ENCODE measurements around the gene ZIC4. TPM values are rescaled to one million over a fixed set of nuclear protein-coding genes. Genes with fewer than 3 reads are reported as not detected.

Gene ZIC4
- not detected for total RNA-seq

GRCh38 chr3:147406028-147406931, at the start of gene ZIC4:
TSS of gene ZIC4 (minus strand) at chr3:147406543. CDS start at chr3:147402797, 3,746 bp downstream.
- no peak for DNase-seq
- peaks cover 20% of the 10 kb centered on the region for H3K4me1 Mint-ChIP-seq (ENCODE audit: low read depth)
- no peak for ATAC-seq
- H3K4me3 Mint-ChIP-seq: no peak within 1 kb of the TSS
- H3K36me3 Mint-ChIP-seq (ENCODE audit: insufficient read depth): no peaks in the 10 kb centered on the region
- H3K9me3 Mint-ChIP-seq: peaks cover 20% of the 10 kb centered on the region
- H3K27me3 Mint-ChIP-seq (ENCODE audit: low read depth): peaks cover 85% of the 10 kb centered on the region

DNA sequence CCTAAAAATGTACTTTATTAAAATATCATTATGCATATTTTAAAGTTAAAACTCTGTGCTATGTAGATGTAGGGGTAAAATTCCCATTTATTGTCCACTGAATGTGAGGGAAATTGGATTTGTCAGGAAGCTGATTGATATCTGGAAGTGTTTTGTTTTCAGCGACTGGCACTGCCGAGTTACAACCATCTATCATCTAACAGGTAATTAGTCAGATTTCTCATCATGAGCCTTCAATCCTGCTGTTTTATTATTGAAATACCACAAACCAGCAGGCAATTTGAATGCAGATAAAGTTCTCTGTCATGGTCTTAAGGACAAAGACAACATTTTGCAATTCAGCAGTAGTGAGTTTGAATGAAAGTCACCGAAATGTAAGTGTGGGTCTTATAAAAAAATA, 43.3 kb upstream of the ZIC4 start:
- no peaks in the 10 kb centered on the region for H3K36me3 Mint-ChIP-seq (ENCODE audit: insufficient read depth)
- H3K4me1 Mint-ChIP-seq (ENCODE audit: low read depth): no peaks in the 10 kb centered on the region
- ATAC-seq (no peak), DNase-seq (no peak)
- no peaks in the 10 kb centered on the region for H3K9me3 Mint-ChIP-seq
- no peaks in the 10 kb centered on the region for H3K27me3 Mint-ChIP-seq (ENCODE audit: low read depth)
- no peak overlapping the region for H3K4me3 Mint-ChIP-seq

DNA sequence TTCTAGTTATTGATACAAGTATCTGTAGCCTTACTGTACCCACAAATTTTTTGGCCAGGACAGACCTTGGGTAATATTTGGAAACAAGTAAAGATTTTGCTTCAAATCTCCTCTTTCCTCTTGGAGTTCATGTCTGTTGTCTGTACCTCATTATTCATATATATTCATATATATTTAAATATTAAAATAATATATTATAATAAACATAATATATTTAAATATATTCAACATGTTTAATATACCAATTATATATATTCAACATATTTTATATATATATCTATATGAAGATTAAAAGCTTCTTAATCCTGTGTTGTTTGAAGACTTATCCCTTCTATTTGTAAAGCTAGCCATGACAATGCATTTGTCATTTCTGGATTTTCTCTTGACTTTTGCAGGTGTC, 40.9 kb upstream of the ZIC4 start:
- DNase-seq (no peak), ATAC-seq (no peak)
- Mint-ChIP-seq H3K36me3 (ENCODE audit: insufficient read depth) (no peaks in the 10 kb centered on the region), H3K4me3 (no peak overlapping the region), H3K4me1 (ENCODE audit: low read depth) (no peaks in the 10 kb centered on the region), H3K9me3 (peaks cover 3% of the 10 kb centered on the region), H3K27me3 (ENCODE audit: low read depth) (no peaks in the 10 kb centered on the region)

DNA sequence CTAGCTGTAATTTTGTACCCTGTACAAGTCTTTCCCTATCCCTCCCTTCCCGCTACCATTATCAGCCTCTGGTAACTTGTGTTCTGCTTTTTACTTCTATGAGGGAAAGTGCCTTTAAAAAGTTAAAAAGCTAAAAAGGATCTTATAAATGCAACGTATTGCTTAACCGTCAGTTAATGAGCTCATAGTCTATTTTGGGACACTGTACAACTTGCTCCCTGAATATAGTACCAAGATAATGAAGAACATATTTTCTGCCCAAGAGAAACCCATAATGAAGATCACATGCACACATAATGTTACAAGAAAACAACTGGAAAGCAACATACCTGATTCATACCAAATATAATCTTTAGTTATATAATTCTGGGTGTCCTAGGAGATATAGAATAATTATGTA, 25.4 kb upstream of the ZIC4 start:
- H3K4me1 Mint-ChIP-seq (ENCODE audit: low read depth): no peaks in the 10 kb centered on the region
- H3K36me3 Mint-ChIP-seq (ENCODE audit: insufficient read depth): no peaks in the 10 kb centered on the region
- peaks cover 3% of the 10 kb centered on the region for H3K9me3 Mint-ChIP-seq
- no peak for DNase-seq
- peaks cover 3% of the 10 kb centered on the region for H3K27me3 Mint-ChIP-seq (ENCODE audit: low read depth)
- no peak for ATAC-seq
- H3K4me3 Mint-ChIP-seq: no peak overlapping the region

GRCh38 chr3:147428754-147429153, 22.4 kb upstream of the ZIC4 start:
- ATAC-seq (no peak), DNase-seq (no peak)
- H3K9me3 Mint-ChIP-seq: peaks cover 3% of the 10 kb centered on the region
- no peaks in the 10 kb centered on the region for H3K4me1 Mint-ChIP-seq (ENCODE audit: low read depth)
- no peaks in the 10 kb centered on the region for H3K36me3 Mint-ChIP-seq (ENCODE audit: insufficient read depth)
- peaks cover 8% of the 10 kb centered on the region for H3K27me3 Mint-ChIP-seq (ENCODE audit: low read depth)
- no peak overlapping the region for H3K4me3 Mint-ChIP-seq

DNA sequence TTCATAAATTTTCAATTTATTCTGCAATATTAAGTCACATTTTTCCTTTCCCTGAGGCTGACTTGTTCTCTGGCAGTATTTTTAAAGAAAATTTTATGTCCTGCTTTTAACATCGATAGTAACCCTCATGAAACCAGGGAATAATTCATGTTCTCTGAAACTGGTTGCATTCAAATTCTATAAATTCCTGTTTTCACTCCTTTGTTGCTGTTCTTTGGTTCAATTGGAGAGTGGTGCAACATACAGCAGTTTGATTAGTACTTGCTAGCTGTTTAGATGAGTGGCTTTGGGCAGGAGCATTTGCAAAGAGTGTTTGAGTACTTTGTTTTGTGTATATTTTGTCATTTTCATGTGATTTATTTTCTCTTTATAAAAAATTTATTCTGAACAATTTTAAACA, 22.0 kb upstream of the ZIC4 start:
- Mint-ChIP-seq H3K9me3 (peaks cover 8% of the 10 kb centered on the region), H3K4me3 (no peak overlapping the region), H3K36me3 (ENCODE audit: insufficient read depth) (no peaks in the 10 kb centered on the region), H3K4me1 (ENCODE audit: low read depth) (no peaks in the 10 kb centered on the region), H3K27me3 (ENCODE audit: low read depth) (peaks cover 13% of the 10 kb centered on the region)
- DNase-seq: no peak
- ATAC-seq: no peak

DNA sequence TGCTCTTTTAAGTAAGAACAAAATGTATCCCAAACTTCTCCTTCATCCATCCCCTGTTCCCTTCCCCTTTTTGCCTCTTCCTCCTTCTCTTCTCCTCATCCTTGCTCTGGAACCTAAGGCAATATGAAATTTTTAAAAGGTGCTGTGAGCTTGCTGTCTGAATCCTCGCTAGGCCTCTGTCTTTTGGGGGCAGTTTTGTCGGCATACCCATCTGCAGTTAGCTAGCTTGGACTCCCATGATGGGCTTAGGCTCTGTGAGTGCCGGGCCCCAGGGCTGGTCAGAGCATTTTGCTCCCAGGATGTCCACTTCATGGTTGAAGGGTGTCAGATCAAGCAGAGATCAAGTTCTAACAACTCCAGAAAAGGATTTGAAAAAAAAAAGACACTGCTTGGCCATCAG, 21.4 kb upstream of the ZIC4 start:
- DNase-seq (no peak), ATAC-seq (no peak)
- H3K36me3 Mint-ChIP-seq (ENCODE audit: insufficient read depth): no peaks in the 10 kb centered on the region
- H3K4me1 Mint-ChIP-seq (ENCODE audit: low read depth): no peaks in the 10 kb centered on the region
- H3K4me3 Mint-ChIP-seq: no peak overlapping the region
- peaks cover 16% of the 10 kb centered on the region for H3K27me3 Mint-ChIP-seq (ENCODE audit: low read depth)
- peaks cover 5% of the 10 kb centered on the region for H3K9me3 Mint-ChIP-seq

DNA sequence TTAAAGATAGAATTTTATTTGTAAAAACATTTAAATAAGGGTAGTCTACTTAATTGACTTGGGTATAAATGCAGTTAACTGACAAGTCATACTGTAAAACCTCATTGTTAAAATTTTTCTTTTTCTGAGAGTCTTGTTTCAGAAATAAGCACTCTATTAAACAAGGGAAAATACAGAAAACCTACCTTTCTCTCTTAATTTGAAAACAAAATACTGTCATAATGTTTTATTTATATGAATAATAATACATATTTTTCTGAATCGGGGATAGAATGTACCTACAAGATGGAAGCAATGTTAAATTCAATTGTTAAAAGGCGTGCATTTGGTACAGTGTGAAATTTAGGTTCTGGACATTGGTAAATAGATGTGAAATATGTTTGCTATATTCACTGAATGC, 20.6 kb upstream of the ZIC4 start:
- ATAC-seq (no peak), DNase-seq (no peak)
- peaks cover 5% of the 10 kb centered on the region for H3K9me3 Mint-ChIP-seq
- H3K36me3 Mint-ChIP-seq (ENCODE audit: insufficient read depth): no peaks in the 10 kb centered on the region
- no peak overlapping the region for H3K4me3 Mint-ChIP-seq
- no peaks in the 10 kb centered on the region for H3K4me1 Mint-ChIP-seq (ENCODE audit: low read depth)
- peaks cover 24% of the 10 kb centered on the region for H3K27me3 Mint-ChIP-seq (ENCODE audit: low read depth)

- ATAC-seq (no peak), DNase-seq (no peak)
- peaks cover 5% of the 10 kb centered on the region for H3K9me3 Mint-ChIP-seq
- no peaks in the 10 kb centered on the region for H3K4me1 Mint-ChIP-seq (ENCODE audit: low read depth)
- H3K4me3 Mint-ChIP-seq: no peak overlapping the region
- H3K27me3 Mint-ChIP-seq (ENCODE audit: low read depth): peaks cover 36% of the 10 kb centered on the region
- no peaks in the 10 kb centered on the region for H3K36me3 Mint-ChIP-seq (ENCODE audit: insufficient read depth)
Observed at GRCh38 chr3:147425388-147425850, 19.1 kb upstream of the ZIC4 start.

- H3K4me3 Mint-ChIP-seq: no peak overlapping the region
- ATAC-seq: no peak
- H3K36me3 Mint-ChIP-seq (ENCODE audit: insufficient read depth): no peaks in the 10 kb centered on the region
- peaks cover 43% of the 10 kb centered on the region for H3K27me3 Mint-ChIP-seq (ENCODE audit: low read depth)
- peaks cover 5% of the 10 kb centered on the region for H3K9me3 Mint-ChIP-seq
- DNase-seq: no peak
- no peaks in the 10 kb centered on the region for H3K4me1 Mint-ChIP-seq (ENCODE audit: low read depth)
Observed at GRCh38 chr3:147424581-147425387, 18.4 kb upstream of the ZIC4 start.

- H3K36me3 Mint-ChIP-seq (ENCODE audit: insufficient read depth): no peaks in the 10 kb centered on the region
- H3K4me1 Mint-ChIP-seq (ENCODE audit: low read depth): peaks cover 2% of the 10 kb centered on the region
- peaks cover 5% of the 10 kb centered on the region for H3K9me3 Mint-ChIP-seq
- ATAC-seq (peak in 1 of 2 donors; percentile 34), DNase-seq (no peak)
- H3K4me3 Mint-ChIP-seq: no peak overlapping the region
- H3K27me3 Mint-ChIP-seq (ENCODE audit: low read depth): peaks cover 50% of the 10 kb centered on the region
Observed at GRCh38 chr3:147423798-147424580, 17.6 kb upstream of the ZIC4 start.

DNA sequence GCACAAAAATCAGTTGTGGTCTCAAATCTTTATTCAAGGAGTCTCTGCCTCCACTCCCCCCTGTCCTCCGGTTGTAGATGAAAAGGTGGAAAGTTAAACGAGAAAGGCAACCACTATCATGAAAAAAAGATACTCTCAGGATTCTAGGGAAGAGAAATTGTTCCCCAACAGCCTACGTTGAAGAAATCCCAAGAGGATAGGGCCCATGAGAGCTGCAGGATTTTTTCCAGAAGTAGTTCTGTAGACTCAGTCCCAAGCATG, 17.1 kb upstream of the ZIC4 start:
- no peaks in the 10 kb centered on the region for H3K36me3 Mint-ChIP-seq (ENCODE audit: insufficient read depth)

DNA sequence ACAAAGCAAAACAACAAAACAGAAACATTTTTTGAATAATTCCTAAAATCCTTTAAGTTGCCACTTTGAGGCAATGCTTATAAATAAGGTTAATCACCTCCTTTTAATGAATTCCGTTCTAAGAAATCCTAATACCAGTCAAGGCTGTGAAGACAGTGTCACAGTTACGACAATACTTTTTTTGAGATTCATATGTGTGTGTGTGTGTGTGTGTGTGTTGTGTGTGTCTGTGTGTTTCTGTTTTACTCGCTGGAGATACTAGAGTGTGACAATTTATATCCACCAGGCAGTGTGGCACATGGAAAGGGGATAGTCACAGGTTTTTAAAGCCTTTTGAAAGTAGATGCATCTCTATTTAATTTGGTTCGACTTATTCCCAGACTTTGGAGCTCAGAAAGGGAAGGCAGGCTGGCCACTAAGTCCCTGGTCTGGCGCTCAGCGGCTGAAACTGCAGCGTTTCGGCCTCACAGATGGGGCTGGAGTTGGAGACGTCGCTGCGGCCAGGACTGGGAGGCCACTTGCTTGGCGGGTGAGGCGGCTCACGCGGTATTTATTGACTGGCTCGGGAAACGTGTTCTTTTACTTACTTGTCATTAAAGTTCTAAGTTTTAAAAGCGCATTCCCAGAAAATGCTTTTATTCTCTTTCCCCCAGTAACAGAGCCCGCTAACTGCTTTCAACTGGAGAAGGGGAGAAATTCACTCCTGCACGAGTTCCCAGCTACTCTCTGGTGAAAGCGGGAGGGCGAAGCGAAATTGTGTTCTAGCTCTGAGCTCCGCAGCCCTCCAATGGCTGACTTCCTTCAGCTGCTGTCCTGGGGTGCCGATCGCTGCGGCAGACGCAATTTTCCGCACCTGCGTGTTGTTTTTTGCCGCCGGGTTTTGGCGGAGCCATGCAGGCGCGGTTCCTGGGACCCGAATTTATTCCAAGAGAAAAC, 16.5 kb upstream of the ZIC4 start:
- no peak overlapping the region for H3K4me3 Mint-ChIP-seq
- ATAC-seq: no peak
- H3K4me1 Mint-ChIP-seq (ENCODE audit: low read depth): peaks cover 2% of the 10 kb centered on the region
- DNase-seq: no peak
- peaks cover 5% of the 10 kb centered on the region for H3K9me3 Mint-ChIP-seq
- peaks cover 61% of the 10 kb centered on the region for H3K27me3 Mint-ChIP-seq (ENCODE audit: low read depth)
- no peaks in the 10 kb centered on the region for H3K36me3 Mint-ChIP-seq (ENCODE audit: insufficient read depth)

More for the DNA sequence above, 17.1 kb upstream of the ZIC4 start:
- ATAC-seq: no peak
- no peak for DNase-seq
- Mint-ChIP-seq H3K4me1 (ENCODE audit: low read depth) (peaks cover 2% of the 10 kb centered on the region), H3K4me3 (no peak overlapping the region), H3K27me3 (ENCODE audit: low read depth) (peaks cover 55% of the 10 kb centered on the region), H3K9me3 (peaks cover 5% of the 10 kb centered on the region)

Data from activated T-cell treated with anti-CD3 and anti-CD28 coated beads, Interleukin-2, amount 50 U/mL, for 4 hours (primary cell).